MG63 (cell line): ENCODE measurements around the gene BMPR1B. TPM values are rescaled to one million over a fixed set of nuclear protein-coding genes. Genes with fewer than 3 reads are reported as not detected.
"Not testable (repeated sequence)": the region's sequence is repeated elsewhere in the genome, so short reads cannot be mapped to it uniquely, and the experiment has no call there.

Experiments used
- DNase-seq: peaks from one replicate; pipeline ENCODE4 v3.0.0-alpha.2; 2020
- H3K27me3 ChIP-seq: fragments of 250-450 bp; sonication (Bioruptor Pico); 2 replicates; pipeline ENCODE4 v1.5.1; 2020; ENCODE audit warnings: mild to moderate bottlenecking, moderate library complexity
- H3K36me3 ChIP-seq: fragments of 250-450 bp; sonication (Bioruptor Pico); 2 replicates; pipeline ENCODE4 v1.5.1; 2020; ENCODE audit warnings: mild to moderate bottlenecking, moderate library complexity
- H3K4me3 ChIP-seq: fragments of 250-450 bp; sonication (Bioruptor Pico); 2 replicates; pipeline ENCODE4 v1.5.1; 2020; ENCODE audit warnings: mild to moderate bottlenecking, moderate library complexity
- H3K9me3 ChIP-seq: fragments of 250-450 bp; sonication (Bioruptor Pico); 2 replicates; pipeline ENCODE4 v1.5.1; 2020; ENCODE audit warnings: mild to moderate bottlenecking, moderate library complexity
- total RNA-seq: library from RNA; depleted of rRNA; stranded (reverse); fragments of >200 nt; shearing (Covaris generic); gene quantifications from 2 replicates; pipeline ENCODE4 v1.2.3, GENCODE V29; 2014; ENCODE audit warnings: low replicate concordance

The BMPR1B gene
- total RNA-seq, 1 experiment from 2014 or later, result not detected

- not testable (repeated sequence) for H3K27me3 ChIP-seq, H3K36me3 ChIP-seq, DNase-seq, H3K9me3 ChIP-seq, H3K4me3 ChIP-seq
Observed at GRCh38 chr4:95134016-95134415, 376.3 kb downstream of the BMPR1B start.

- H3K4me3 ChIP-seq, H3K36me3 ChIP-seq, H3K9me3 ChIP-seq, DNase-seq, H3K27me3 ChIP-seq: not testable (repeated sequence)
Observed at GRCh38 chr4:95139424-95139823, 381.7 kb downstream of the BMPR1B start.

- Histone ChIP-seq H3K4me3 (no peak overlapping the region), H3K36me3 (no peaks in the 10 kb centered on the region), H3K27me3 (no peaks in the 10 kb centered on the region), H3K9me3 (no peaks in the 10 kb centered on the region)
- no peak for DNase-seq
Observed at GRCh38 chr4:95141361-95141760, 383.6 kb downstream of the BMPR1B start.

GRCh38 chr4:95142932-95143331, 385.2 kb downstream of the BMPR1B start:
- Histone ChIP-seq H3K9me3 (no peaks in the 10 kb centered on the region), H3K36me3 (no peaks in the 10 kb centered on the region), H3K4me3 (no peak overlapping the region), H3K27me3 (no peaks in the 10 kb centered on the region)
- no peak for DNase-seq

- H3K9me3 ChIP-seq, result no peaks in the 10 kb centered on the region
- no peak for DNase-seq
- no peaks in the 10 kb centered on the region for H3K36me3 ChIP-seq
- no peak overlapping the region for H3K4me3 ChIP-seq
- no peaks in the 10 kb centered on the region for H3K27me3 ChIP-seq
Observed at GRCh38 chr4:95151255-95151654, 393.5 kb downstream of the BMPR1B start.

- H3K36me3 ChIP-seq, result no peaks in the 10 kb centered on the region
- H3K27me3 ChIP-seq, result no peaks in the 10 kb centered on the region
- no peak overlapping the region for H3K4me3 ChIP-seq
- DNase-seq, result no peak
- H3K9me3 ChIP-seq, result no peaks in the 10 kb centered on the region
Observed at GRCh38 chr4:95153182-95153581, 395.4 kb downstream of the BMPR1B start.

GRCh38 chr4:95155759-95156451, 398.1 kb downstream of the BMPR1B start:
- DNase-seq, result no peak
- no peaks in the 10 kb centered on the region for H3K36me3 ChIP-seq
- H3K4me3 ChIP-seq, result no peak overlapping the region
- H3K9me3 ChIP-seq, result no peaks in the 10 kb centered on the region
- H3K27me3 ChIP-seq, result no peaks in the 10 kb centered on the region

GRCh38 chr4:95156452-95156765, 398.7 kb downstream of the BMPR1B start:
- Histone ChIP-seq H3K36me3 (no peaks in the 10 kb centered on the region), H3K9me3 (no peaks in the 10 kb centered on the region), H3K4me3 (no peak overlapping the region), H3K27me3 (no peaks in the 10 kb centered on the region)
- DNase-seq, result no peak

- Histone ChIP-seq H3K9me3 (no peaks in the 10 kb centered on the region), H3K4me3 (no peak overlapping the region), H3K36me3 (no peaks in the 10 kb centered on the region), H3K27me3 (no peaks in the 10 kb centered on the region)
- DNase-seq, result no peak
Observed at GRCh38 chr4:95157596-95157995, 399.8 kb downstream of the BMPR1B start.

- Histone ChIP-seq H3K27me3 (no peaks in the 10 kb centered on the region), H3K36me3 (no peaks in the 10 kb centered on the region), H3K4me3 (no peak overlapping the region), H3K9me3 (no peaks in the 10 kb centered on the region)
- DNase-seq, result no peak
Observed at GRCh38 chr4:95158045-95158444, 400.3 kb downstream of the BMPR1B start.

- Histone ChIP-seq H3K9me3 (no peaks in the 10 kb centered on the region), H3K27me3 (no peaks in the 10 kb centered on the region), H3K36me3 (no peaks in the 10 kb centered on the region), H3K4me3 (no peak overlapping the region)
- DNase-seq, result no peak
Observed at GRCh38 chr4:95158626-95159025, 400.9 kb downstream of the BMPR1B start.

- H3K36me3 ChIP-seq, result no peaks in the 10 kb centered on the region
- DNase-seq, result no peak
- no peaks in the 10 kb centered on the region for H3K9me3 ChIP-seq
- no peaks in the 10 kb centered on the region for H3K27me3 ChIP-seq
- H3K4me3 ChIP-seq, result no peak overlapping the region
Observed at GRCh38 chr4:95159384-95159783, 401.6 kb downstream of the BMPR1B start.

GRCh38 chr4:95161781-95162469, 404.2 kb downstream of the BMPR1B start:
- no peaks in the 10 kb centered on the region for H3K36me3 ChIP-seq

GRCh38 chr4:95162867-95163266, 405.1 kb downstream of the BMPR1B start:
- H3K27me3 ChIP-seq, result no peaks in the 10 kb centered on the region
- no peaks in the 10 kb centered on the region for H3K9me3 ChIP-seq
- H3K36me3 ChIP-seq, result no peaks in the 10 kb centered on the region
- DNase-seq, result no peak
- H3K4me3 ChIP-seq, result no peak overlapping the region

More at GRCh38 chr4:95161781-95162469, 404.2 kb downstream of the BMPR1B start:
- Histone ChIP-seq H3K4me3 (no peak overlapping the region), H3K9me3 (no peaks in the 10 kb centered on the region), H3K27me3 (no peaks in the 10 kb centered on the region)
- DNase-seq, result no peak

GRCh38 chr4:95165926-95166524, 408.3 kb downstream of the BMPR1B start:
- peak; percentile 1 for DNase-seq
- no peaks in the 10 kb centered on the region for H3K9me3 ChIP-seq
- H3K36me3 ChIP-seq, result no peaks in the 10 kb centered on the region
- H3K27me3 ChIP-seq, result no peaks in the 10 kb centered on the region
- H3K4me3 ChIP-seq, result no peak overlapping the region

- Histone ChIP-seq H3K4me3 (no peak overlapping the region), H3K9me3 (no peaks in the 10 kb centered on the region), H3K36me3 (no peaks in the 10 kb centered on the region), H3K27me3 (no peaks in the 10 kb centered on the region)
- DNase-seq, result no peak
Observed at GRCh38 chr4:95167805-95168204, 410.1 kb downstream of the BMPR1B start.

GRCh38 chr4:95170176-95170575, 412.4 kb downstream of the BMPR1B start:
- H3K4me3 ChIP-seq, result no peak overlapping the region
- no peak for DNase-seq
- no peaks in the 10 kb centered on the region for H3K27me3 ChIP-seq
- no peaks in the 10 kb centered on the region for H3K36me3 ChIP-seq
- H3K9me3 ChIP-seq, result no peaks in the 10 kb centered on the region

GRCh38 chr4:95171377-95171776, 413.6 kb downstream of the BMPR1B start:
- H3K27me3 ChIP-seq, H3K9me3 ChIP-seq, H3K4me3 ChIP-seq, DNase-seq, H3K36me3 ChIP-seq: not testable (repeated sequence)
